ENCODE measurements around the gene HNRNPD.

- TF ChIP-seq CTCF (IDR thresholded peaks at IDR 0.05) (no peak), POLR2A (IDR thresholded peaks at IDR 0.05) (no peak)
Measured at GRCh38 chr4:82419451-82419850, 45.7 kb upstream of the HNRNPD start.
